ENCODE data around the gene RTP1. TPM values are rescaled to one million over a fixed set of nuclear protein-coding genes. Genes with fewer than 3 reads are reported as not detected.
A peak's percentile ranks its signal among the peaks of the same experiment; 100 is the strongest.
"Not testable (repeated sequence)": the region's sequence is repeated elsewhere in the genome, so short reads cannot be mapped to it uniquely, and the experiment has no call there.

Gene RTP1
- total and polyA plus RNA-seq, 7 experiments from 2014 or later, result not detected

DNA sequence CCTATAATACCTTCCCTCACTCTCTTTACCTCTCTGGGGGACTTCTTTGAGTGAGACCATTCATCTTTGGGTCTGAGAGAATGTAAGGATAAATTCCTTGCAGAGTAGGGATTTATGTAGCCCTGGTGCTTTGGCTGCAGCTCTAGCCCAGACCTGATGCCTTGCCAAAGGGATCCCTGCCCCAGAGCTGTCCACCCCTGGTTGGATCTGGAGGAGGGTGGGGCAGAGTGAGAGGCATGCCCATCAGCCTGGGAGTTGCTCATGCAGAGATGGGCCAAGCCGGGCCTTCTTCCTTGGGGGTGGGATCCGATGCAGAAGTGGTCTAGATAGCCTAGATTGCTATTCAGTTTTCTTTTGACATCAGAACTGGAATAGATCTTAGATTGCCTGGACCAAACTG, 31.5 kb downstream of the RTP1 start:
- Mint-ChIP-seq H3K36me3 (no peaks in the 10 kb centered on the region), H3K9me3 (no peaks in the 10 kb centered on the region), H3K27me3 (peaks cover 6 to 18% (median 10%) of the 10 kb centered on the region in 5 donors), H3K4me3 (no peak overlapping the region), H3K4me1 (no peaks in the 10 kb centered on the region), H3K27ac (peak overlapping the region in 1 of 9 donors; percentile 32)
- Histone ChIP-seq H3K9me3 (ENCODE audit: control insufficient read depth in 2 of 3, low read length in 3 of 3) (no peaks in the 10 kb centered on the region), H3K4me1 (ENCODE audit: control insufficient read depth in 2 of 2, insufficient read depth in 2 of 2, low read length in 2 of 2) (no peaks in the 10 kb centered on the region), H3K27ac (ENCODE audit: low read depth, low read length) (no peak overlapping the region), H3K4me3 (ENCODE audit: low read length) (no peak overlapping the region), H3K36me3 (ENCODE audit: control insufficient read depth in 2 of 3, insufficient read depth in 3 of 3, low read length in 3 of 3) (no peaks in the 10 kb centered on the region), H3K27me3 (ENCODE audit: control insufficient read depth in 2 of 2, insufficient read depth in 2 of 2, low read length in 2 of 2) (no peaks in the 10 kb centered on the region)
- intact Hi-C loops (cut with micrococcal nuclease), result no loop called here
- ChIA-PET POLR2A (no interaction called here), CTCF (no interaction called here)
- DNase-seq, result no peak
- no peak for ATAC-seq

GRCh38 chr3:187230011-187230410, 32.7 kb downstream of the RTP1 start:
- CTCF ChIA-PET, result interaction anchor here (0.6 kb wide), 1 partner anchor 509 kb away, joined by 3 read pairs; no protein-coding TSS in a partner anchor
- no peak for ATAC-seq

GRCh38 chr3:187236962-187237361, 39.7 kb downstream of the RTP1 start:
- Histone ChIP-seq H3K27ac (ENCODE audit: low read depth, low read length) (no peak overlapping the region), H3K4me1 (ENCODE audit: control insufficient read depth in 2 of 2, insufficient read depth in 2 of 2, low read length in 2 of 2) (no peaks in the 10 kb centered on the region), H3K27me3 (ENCODE audit: control insufficient read depth in 2 of 2, insufficient read depth in 2 of 2, low read length in 2 of 2) (no peaks in the 10 kb centered on the region), H3K4me3 (ENCODE audit: low read length) (no peak overlapping the region), H3K36me3 (ENCODE audit: control insufficient read depth in 2 of 3, insufficient read depth in 3 of 3, low read length in 3 of 3) (no peaks in the 10 kb centered on the region), H3K9me3 (ENCODE audit: control insufficient read depth in 2 of 3, low read length in 3 of 3) (peaks cover 0 to 3% (median 0%) of the 10 kb centered on the region in 3 experiments)
- H3K9me3 Mint-ChIP-seq, result peaks cover 0 to 6% (median 3%) of the 10 kb centered on the region in 11 donors
- H3K27me3 Mint-ChIP-seq, result peaks cover 0 to 5% (median 0%) of the 10 kb centered on the region in 5 donors
- no peak for ATAC-seq
- ChIA-PET POLR2A (no interaction called here), CTCF (no interaction called here)
- DNase-seq, result no peak
- intact Hi-C loops (cut with micrococcal nuclease), result no loop called here
- H3K4me1 Mint-ChIP-seq, result no peaks in the 10 kb centered on the region
- no peak overlapping the region for H3K27ac Mint-ChIP-seq
- H3K4me3 Mint-ChIP-seq, result no peak overlapping the region
- peaks cover 0 to 4% (median 0%) of the 10 kb centered on the region in 5 donors for H3K36me3 Mint-ChIP-seq

More at GRCh38 chr3:187230011-187230410, 32.7 kb downstream of the RTP1 start:
- Histone ChIP-seq H3K4me1 (ENCODE audit: control insufficient read depth in 2 of 2, insufficient read depth in 2 of 2, low read length in 2 of 2) (no peaks in the 10 kb centered on the region), H3K4me3 (ENCODE audit: low read length) (no peak overlapping the region), H3K27me3 (ENCODE audit: control insufficient read depth in 2 of 2, insufficient read depth in 2 of 2, low read length in 2 of 2) (no peaks in the 10 kb centered on the region), H3K27ac (ENCODE audit: low read depth, low read length) (no peak overlapping the region), H3K9me3 (ENCODE audit: control insufficient read depth in 2 of 3, low read length in 3 of 3) (no peaks in the 10 kb centered on the region), H3K36me3 (ENCODE audit: control insufficient read depth in 2 of 3, insufficient read depth in 3 of 3, low read length in 3 of 3) (no peaks in the 10 kb centered on the region)
- intact Hi-C loops (cut with micrococcal nuclease), result no loop called here
- no peaks in the 10 kb centered on the region for H3K36me3 Mint-ChIP-seq
- POLR2A ChIA-PET, result no interaction called here
- no peak overlapping the region for H3K27ac Mint-ChIP-seq
- no peak for DNase-seq
- no peak overlapping the region for H3K4me3 Mint-ChIP-seq
- peaks cover 6 to 16% (median 10%) of the 10 kb centered on the region in 5 donors for H3K27me3 Mint-ChIP-seq
- H3K9me3 Mint-ChIP-seq, result no peaks in the 10 kb centered on the region
- H3K4me1 Mint-ChIP-seq, result no peaks in the 10 kb centered on the region

- H3K4me3 Mint-ChIP-seq, result no peak overlapping the region
- no peaks in the 10 kb centered on the region for H3K27me3 ChIP-seq (ENCODE audit: control insufficient read depth in 2 of 2, insufficient read depth in 2 of 2, low read length in 2 of 2)
- peaks cover 0 to 4% (median 0%) of the 10 kb centered on the region in 5 donors for H3K36me3 Mint-ChIP-seq
- CTCF ChIA-PET, result no interaction called here
- POLR2A ChIA-PET, result no interaction called here
- no peak for ATAC-seq
- H3K27me3 Mint-ChIP-seq, result peaks cover 0 to 5% (median 0%) of the 10 kb centered on the region in 5 donors
- no peak overlapping the region for H3K27ac ChIP-seq (ENCODE audit: low read depth, low read length)
- no peaks in the 10 kb centered on the region for H3K4me1 ChIP-seq (ENCODE audit: control insufficient read depth in 2 of 2, insufficient read depth in 2 of 2, low read length in 2 of 2)
- no peaks in the 10 kb centered on the region for H3K36me3 ChIP-seq (ENCODE audit: control insufficient read depth in 2 of 3, insufficient read depth in 3 of 3, low read length in 3 of 3)
- peaks cover 0 to 3% (median 0%) of the 10 kb centered on the region in 3 experiments for H3K9me3 ChIP-seq (ENCODE audit: control insufficient read depth in 2 of 3, low read length in 3 of 3)
- intact Hi-C loops (cut with micrococcal nuclease), result no loop called here
- no peaks in the 10 kb centered on the region for H3K4me1 Mint-ChIP-seq
- no peak overlapping the region for H3K27ac Mint-ChIP-seq
- H3K4me3 ChIP-seq (ENCODE audit: low read length), result no peak overlapping the region
- H3K9me3 Mint-ChIP-seq, result peaks cover 0 to 6% (median 3%) of the 10 kb centered on the region in 11 donors
- no peak for DNase-seq
Observed at GRCh38 chr3:187237741-187238140, 40.5 kb downstream of the RTP1 start.

DNA sequence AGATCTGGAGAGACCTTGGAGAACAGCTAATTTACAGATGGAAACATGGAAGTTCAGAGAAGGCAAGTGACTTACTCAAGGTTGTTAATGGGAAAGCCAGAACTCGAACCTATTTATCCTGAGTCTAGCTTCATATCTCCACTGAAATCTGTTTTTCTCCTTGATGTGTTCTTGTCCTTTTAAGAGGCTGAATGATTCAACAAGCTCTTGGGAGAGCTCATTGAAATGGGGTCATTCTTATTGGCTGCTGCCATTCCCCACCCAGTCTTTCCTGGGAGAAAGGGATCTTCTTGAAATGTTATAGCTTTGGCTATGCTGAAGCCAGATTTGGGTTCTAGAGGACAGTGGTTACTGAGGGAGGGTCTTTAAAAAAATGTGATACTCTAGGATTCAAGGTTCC, 41.0 kb downstream of the RTP1 start:
- DNase-seq, result no peak
- no peaks in the 10 kb centered on the region for H3K4me1 Mint-ChIP-seq
- peaks cover 0 to 5% (median 0%) of the 10 kb centered on the region in 5 donors for H3K27me3 Mint-ChIP-seq
- no peaks in the 10 kb centered on the region for H3K36me3 ChIP-seq (ENCODE audit: control insufficient read depth in 2 of 3, insufficient read depth in 3 of 3, low read length in 3 of 3)
- H3K9me3 ChIP-seq (ENCODE audit: control insufficient read depth in 2 of 3, low read length in 3 of 3), result peaks cover 0 to 3% (median 0%) of the 10 kb centered on the region in 3 experiments
- intact Hi-C loops (cut with micrococcal nuclease), result no loop called here
- ChIA-PET CTCF (no interaction called here), POLR2A (no interaction called here)
- ATAC-seq, result no peak
- H3K27ac Mint-ChIP-seq, result no peak overlapping the region
- no peaks in the 10 kb centered on the region for H3K4me1 ChIP-seq (ENCODE audit: control insufficient read depth in 2 of 2, insufficient read depth in 2 of 2, low read length in 2 of 2)
- H3K27ac ChIP-seq (ENCODE audit: low read depth, low read length), result no peak overlapping the region
- no peak overlapping the region for H3K4me3 ChIP-seq (ENCODE audit: low read length)
- peaks cover 0 to 6% (median 3%) of the 10 kb centered on the region in 11 donors for H3K9me3 Mint-ChIP-seq
- peaks cover 0 to 4% (median 0%) of the 10 kb centered on the region in 5 donors for H3K36me3 Mint-ChIP-seq
- no peaks in the 10 kb centered on the region for H3K27me3 ChIP-seq (ENCODE audit: control insufficient read depth in 2 of 2, insufficient read depth in 2 of 2, low read length in 2 of 2)
- H3K4me3 Mint-ChIP-seq, result no peak overlapping the region

- H3K36me3 Mint-ChIP-seq; H3K4me1 ChIP-seq (ENCODE audit: control insufficient read depth in 2 of 2, insufficient read depth in 2 of 2, low read length in 2 of 2); H3K27ac Mint-ChIP-seq; DNase-seq; intact Hi-C loops (cut with micrococcal nuclease); H3K27ac ChIP-seq (ENCODE audit: low read depth, low read length); H3K27me3 ChIP-seq (ENCODE audit: control insufficient read depth in 2 of 2, insufficient read depth in 2 of 2, low read length in 2 of 2); H3K27me3 Mint-ChIP-seq; ATAC-seq; H3K9me3 Mint-ChIP-seq; H3K4me1 Mint-ChIP-seq; CTCF ChIA-PET; H3K36me3 ChIP-seq (ENCODE audit: control insufficient read depth in 2 of 3, insufficient read depth in 3 of 3, low read length in 3 of 3); H3K4me3 ChIP-seq (ENCODE audit: low read length); H3K9me3 ChIP-seq (ENCODE audit: control insufficient read depth in 2 of 3, low read length in 3 of 3); H3K4me3 Mint-ChIP-seq; POLR2A ChIA-PET: not testable (repeated sequence)
Observed at GRCh38 chr3:187238835-187239234, 41.5 kb downstream of the RTP1 start.

DNA sequence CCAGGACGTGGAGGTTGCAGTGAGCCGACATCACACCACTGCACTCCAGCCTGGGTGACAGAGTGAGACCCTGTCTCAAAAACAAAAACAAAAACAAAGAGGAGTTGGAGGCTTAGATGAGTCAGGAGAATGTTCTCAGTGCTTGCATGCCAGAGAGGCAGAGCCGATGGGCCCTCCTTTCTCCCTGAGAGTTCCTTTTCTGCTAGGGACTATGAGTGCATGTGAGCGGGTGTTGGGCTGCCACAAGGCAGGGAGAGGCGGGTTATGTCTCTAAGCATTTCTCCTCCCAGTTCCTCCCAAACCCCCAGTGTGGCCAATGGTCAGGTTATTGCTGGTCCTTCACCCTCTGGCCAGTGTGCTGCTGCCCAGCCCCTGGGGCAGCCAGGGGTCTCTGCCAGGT, 45.1 kb downstream of the RTP1 start:
- Mint-ChIP-seq H3K27me3 (peaks cover 0 to 24% (median 3%) of the 10 kb centered on the region in 5 donors), H3K4me3 (no peak overlapping the region), H3K9me3 (peaks cover 0 to 6% (median 3%) of the 10 kb centered on the region in 11 donors), H3K36me3 (peaks cover 0 to 4% (median 0%) of the 10 kb centered on the region in 5 donors), H3K27ac (no peak overlapping the region), H3K4me1 (peaks cover 3 to 12% (median 8%) of the 10 kb centered on the region in 7 donors)
- ChIA-PET CTCF (no interaction called here), POLR2A (interaction anchor here (0.6 kb wide), 1 partner anchor 59 kb away, joined by 4 read pairs; no protein-coding TSS in a partner anchor)
- Histone ChIP-seq H3K9me3 (ENCODE audit: control insufficient read depth in 2 of 3, low read length in 3 of 3) (peaks cover 0 to 3% (median 0%) of the 10 kb centered on the region in 3 experiments), H3K36me3 (ENCODE audit: control insufficient read depth in 2 of 3, insufficient read depth in 3 of 3, low read length in 3 of 3) (no peaks in the 10 kb centered on the region), H3K4me3 (ENCODE audit: low read length) (no peak overlapping the region), H3K27me3 (ENCODE audit: control insufficient read depth in 2 of 2, insufficient read depth in 2 of 2, low read length in 2 of 2) (no peaks in the 10 kb centered on the region), H3K4me1 (ENCODE audit: control insufficient read depth in 2 of 2, insufficient read depth in 2 of 2, low read length in 2 of 2) (peaks cover 0 to 10% of the 10 kb centered on the region in 2 donors), H3K27ac (ENCODE audit: low read depth, low read length) (no peak overlapping the region)
- DNase-seq (no peak), ATAC-seq (no peak)
- intact Hi-C loops (cut with micrococcal nuclease), result no loop called here
